Measurements from ENCODE around the gene REP15. TPM values are rescaled to one million over a fixed set of nuclear protein-coding genes. Genes with fewer than 3 reads are reported as not detected.

The REP15 gene
- total RNA-seq, 2 experiments from 2014 or later = not detected

DNA sequence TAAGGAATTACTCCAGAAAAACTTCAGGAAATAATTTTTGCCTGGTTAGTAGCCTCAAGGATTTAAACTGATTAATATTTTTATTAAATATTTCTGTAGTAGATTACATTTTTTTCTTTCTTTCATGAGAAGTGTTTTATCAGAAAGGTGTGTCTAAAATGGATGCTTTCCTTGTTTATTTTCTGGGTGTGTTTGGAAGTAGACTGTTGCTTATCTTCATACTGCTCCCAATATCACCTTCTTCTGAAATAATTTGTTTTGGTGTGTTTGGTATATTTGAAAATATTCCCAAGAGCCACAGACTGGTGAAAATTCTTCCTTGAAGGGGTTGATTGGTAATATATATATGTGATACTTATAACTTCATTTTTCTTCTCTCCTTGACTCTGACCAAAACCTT lies 10.1 kb upstream of the REP15 start:
- no peaks in the 10 kb centered on the region for H3K36me3 ChIP-seq (ENCODE audit: insufficient read depth, low read length)
- BruUV-seq (replicated peaks) = no TSS peak
- H3K79me2 ChIP-seq (ENCODE audit: insufficient read depth, low read depth, low read length) = no peaks in the 10 kb centered on the region
- no peaks in the 10 kb centered on the region for H4K20me1 ChIP-seq (ENCODE audit: insufficient read depth, low read length)
- POLR2A ChIA-PET = no interaction called here
- CTCF ChIA-PET (ENCODE audit: unreplicated experiment) = no interaction called here
- no peak overlapping the region for H3K4me3 ChIP-seq (ENCODE audit: low read depth, low read length, poor library complexity, severe bottlenecking)
- H3K4me2 ChIP-seq (ENCODE audit: low read length) = no peak overlapping the region
- H2AFZ ChIP-seq (ENCODE audit: low read length) = no peak overlapping the region
- intact Hi-C loops (cut with micrococcal nuclease; ENCODE audit: unreplicated experiment) = no loop called here
- TF ChIP-seq, protein P1, sequence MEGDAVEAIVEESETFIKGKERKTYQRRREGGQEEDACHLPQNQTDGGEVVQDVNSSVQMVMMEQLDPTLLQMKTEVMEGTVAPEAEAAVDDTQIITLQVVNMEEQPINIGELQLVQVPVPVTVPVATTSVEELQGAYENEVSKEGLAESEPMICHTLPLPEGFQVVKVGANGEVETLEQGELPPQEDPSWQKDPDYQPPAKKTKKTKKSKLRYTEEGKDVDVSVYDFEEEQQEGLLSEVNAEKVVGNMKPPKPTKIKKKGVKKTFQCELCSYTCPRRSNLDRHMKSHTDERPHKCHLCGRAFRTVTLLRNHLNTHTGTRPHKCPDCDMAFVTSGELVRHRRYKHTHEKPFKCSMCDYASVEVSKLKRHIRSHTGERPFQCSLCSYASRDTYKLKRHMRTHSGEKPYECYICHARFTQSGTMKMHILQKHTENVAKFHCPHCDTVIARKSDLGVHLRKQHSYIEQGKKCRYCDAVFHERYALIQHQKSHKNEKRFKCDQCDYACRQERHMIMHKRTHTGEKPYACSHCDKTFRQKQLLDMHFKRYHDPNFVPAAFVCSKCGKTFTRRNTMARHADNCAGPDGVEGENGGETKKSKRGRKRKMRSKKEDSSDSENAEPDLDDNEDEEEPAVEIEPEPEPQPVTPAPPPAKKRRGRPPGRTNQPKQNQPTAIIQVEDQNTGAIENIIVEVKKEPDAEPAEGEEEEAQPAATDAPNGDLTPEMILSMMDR (conservative IDR thresholded peaks at IDR 0.05; ENCODE audit: low read length) = no peak
- no peak for TF ChIP-seq EZH2phosphoT487 (IDR thresholded peaks at IDR 0.05; ENCODE audit: borderline replicate concordance, low read depth, low read length)
- H3K9me3 ChIP-seq (ENCODE audit: low read length) = no peaks in the 10 kb centered on the region
- no peak overlapping the region for H3K27ac ChIP-seq (ENCODE audit: low read depth, low read length, poor library complexity, severe bottlenecking)
- H3K4me1 ChIP-seq (ENCODE audit: insufficient read depth, low read length, poor library complexity, severe bottlenecking) = no peaks in the 10 kb centered on the region
- no peak for DNase-seq (ENCODE audit: low spot score)
- no peaks in the 10 kb centered on the region for H3K9me2 ChIP-seq (ENCODE audit: insufficient read depth, low read length)

DNA sequence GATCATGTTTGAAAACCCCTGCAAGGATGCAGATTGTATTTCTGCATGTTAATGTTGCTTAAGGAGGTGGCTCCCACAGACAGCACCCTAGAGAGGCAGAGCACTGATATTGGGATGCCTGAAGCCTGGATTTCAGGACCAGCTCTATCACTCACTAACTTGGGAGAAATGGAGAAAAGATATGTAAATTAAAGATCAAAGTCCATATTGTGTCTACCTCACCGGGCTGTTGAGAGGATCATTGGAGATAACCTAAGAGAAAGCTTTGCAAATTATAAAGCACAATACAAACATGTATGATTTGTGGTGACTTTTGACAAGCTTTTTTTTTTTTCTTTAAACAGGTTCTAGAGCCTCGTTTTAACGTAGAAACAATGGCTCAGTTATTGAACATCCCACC lies 7.6 kb upstream of the REP15 start:
- Histone ChIP-seq H3K9me2 (ENCODE audit: insufficient read depth, low read length) (no peaks in the 10 kb centered on the region), H3K9me3 (ENCODE audit: low read length) (no peaks in the 10 kb centered on the region), H4K20me1 (ENCODE audit: insufficient read depth, low read length) (no peaks in the 10 kb centered on the region), H3K27ac (ENCODE audit: low read depth, low read length, poor library complexity, severe bottlenecking) (no peak overlapping the region), H3K4me1 (ENCODE audit: insufficient read depth, low read length, poor library complexity, severe bottlenecking) (no peaks in the 10 kb centered on the region), H3K36me3 (ENCODE audit: insufficient read depth, low read length) (no peaks in the 10 kb centered on the region), H3K4me2 (ENCODE audit: low read length) (no peak overlapping the region), H2AFZ (ENCODE audit: low read length) (no peak overlapping the region), H3K4me3 (ENCODE audit: low read depth, low read length, poor library complexity, severe bottlenecking) (no peak overlapping the region), H3K79me2 (ENCODE audit: insufficient read depth, low read depth, low read length) (no peaks in the 10 kb centered on the region)
- BruUV-seq (replicated peaks) = no TSS peak
- ChIA-PET CTCF (ENCODE audit: unreplicated experiment) (no interaction called here), POLR2A (interaction anchor here (0.7 kb wide), 1 partner anchor 131 kb away, joined by 3 read pairs; no protein-coding TSS in a partner anchor)
- DNase-seq (ENCODE audit: low spot score) = no peak
- intact Hi-C loops (cut with micrococcal nuclease; ENCODE audit: unreplicated experiment) = no loop called here
- TF ChIP-seq, protein P1 (conservative IDR thresholded peaks at IDR 0.05; ENCODE audit: low read length) = no peak
- TF ChIP-seq EZH2phosphoT487 (IDR thresholded peaks at IDR 0.05; ENCODE audit: borderline replicate concordance, low read depth, low read length) = no peak

DNA sequence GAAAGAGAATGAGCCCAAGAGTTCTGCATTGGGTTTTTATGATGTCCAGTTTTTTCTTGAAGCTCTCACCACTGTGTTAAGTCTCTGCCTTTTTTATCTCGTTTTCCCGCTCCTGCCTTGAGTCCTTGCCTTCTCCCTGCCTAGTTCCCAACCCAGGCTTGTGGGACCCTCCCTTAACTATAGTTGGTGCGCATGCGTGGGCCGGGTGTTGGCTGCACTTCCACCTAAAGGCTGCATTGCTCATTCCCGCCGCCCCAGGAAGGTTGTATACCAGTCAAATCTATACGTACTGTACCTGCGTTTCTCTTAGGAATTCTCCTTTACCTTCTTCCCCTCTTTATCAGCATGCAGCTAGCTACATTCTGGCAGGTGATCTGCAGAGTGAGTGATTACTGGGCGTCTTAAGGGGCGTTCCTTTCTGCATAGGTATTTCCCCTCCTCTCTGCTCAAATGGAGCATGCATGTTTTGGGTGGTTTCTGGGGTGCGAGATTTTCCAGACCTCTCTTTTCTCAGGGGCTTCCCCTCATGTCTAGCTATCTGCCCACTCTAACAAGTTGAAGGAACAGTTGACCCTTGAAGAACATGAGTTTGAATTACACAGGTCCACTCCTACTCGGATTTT lies 6.6 kb upstream of the REP15 start:
- no peaks in the 10 kb centered on the region for H3K36me3 ChIP-seq (ENCODE audit: insufficient read depth, low read length)
- H4K20me1 ChIP-seq (ENCODE audit: insufficient read depth, low read length) = no peaks in the 10 kb centered on the region
- no peak overlapping the region for H2AFZ ChIP-seq (ENCODE audit: low read length)
- intact Hi-C loops (cut with micrococcal nuclease; ENCODE audit: unreplicated experiment) = no loop called here
- H3K27ac ChIP-seq (ENCODE audit: low read depth, low read length, poor library complexity, severe bottlenecking) = no peak overlapping the region
- TF ChIP-seq, protein P1 (conservative IDR thresholded peaks at IDR 0.05; ENCODE audit: low read length) = no peak
- no peak for TF ChIP-seq EZH2phosphoT487 (IDR thresholded peaks at IDR 0.05; ENCODE audit: borderline replicate concordance, low read depth, low read length)
- ChIA-PET CTCF (ENCODE audit: unreplicated experiment) (no interaction called here), POLR2A (interaction anchor here (0.6 kb wide), 1 partner anchor 1028 kb away, joined by 8 read pairs; no protein-coding TSS in a partner anchor)
- H3K9me2 ChIP-seq (ENCODE audit: insufficient read depth, low read length) = no peaks in the 10 kb centered on the region
- H3K4me1 ChIP-seq (ENCODE audit: insufficient read depth, low read length, poor library complexity, severe bottlenecking) = no peaks in the 10 kb centered on the region
- DNase-seq (ENCODE audit: low spot score) = no peak
- H3K4me2 ChIP-seq (ENCODE audit: low read length) = no peak overlapping the region
- H3K9me3 ChIP-seq (ENCODE audit: low read length) = no peaks in the 10 kb centered on the region
- H3K79me2 ChIP-seq (ENCODE audit: insufficient read depth, low read depth, low read length) = no peaks in the 10 kb centered on the region
- BruUV-seq (replicated peaks) = no TSS peak
- no peak overlapping the region for H3K4me3 ChIP-seq (ENCODE audit: low read depth, low read length, poor library complexity, severe bottlenecking)

All from OCI-LY7 (cell line).